HS-27A (cell line): ENCODE measurements around the gene KLF16.

Experiments used
- DNase-seq: peaks from one replicate; pipeline ENCODE4 v3.0.0-alpha.2; 2012; ENCODE audit warnings: low read depth, missing footprints

KLF16 gene

DNA sequence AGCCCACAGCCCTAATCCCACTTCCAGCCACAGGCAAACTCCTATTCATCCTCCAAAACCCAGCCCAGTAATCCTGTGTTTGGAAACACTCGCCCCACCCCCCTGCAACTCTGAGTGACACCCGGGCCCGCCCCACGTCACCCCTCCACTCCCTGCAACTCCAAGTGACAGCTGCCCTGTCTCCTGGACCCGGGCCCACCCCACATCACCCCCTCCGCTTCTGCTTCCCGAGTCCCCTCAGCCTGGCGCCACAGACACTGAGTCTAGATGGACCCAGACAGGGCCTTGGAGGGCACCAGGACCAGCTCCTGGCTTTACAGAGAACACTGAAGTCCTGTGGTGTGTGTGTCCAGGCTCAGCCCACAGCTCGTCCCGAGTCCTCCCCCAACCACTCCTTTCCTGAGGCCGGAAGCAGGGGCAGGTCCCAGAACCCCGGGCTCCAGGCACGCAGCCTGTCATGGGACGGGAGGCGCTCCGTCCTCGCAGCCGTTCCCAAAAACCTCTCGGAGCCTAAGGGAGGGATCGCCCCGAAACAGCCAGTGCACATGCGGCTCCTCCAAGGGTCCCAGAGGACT lies 22.8 kb downstream of the KLF16 start:
- no peak for DNase-seq

GRCh38 chr19:1839658-1840540 lies 23.5 kb downstream of the KLF16 start:
- no peak for DNase-seq

- no peak for DNase-seq
Measured at GRCh38 chr19:1837625-1838105, 25.7 kb downstream of the KLF16 start.

- no peak for DNase-seq
Measured at GRCh38 chr19:1837222-1837565, 26.2 kb downstream of the KLF16 start.

DNA sequence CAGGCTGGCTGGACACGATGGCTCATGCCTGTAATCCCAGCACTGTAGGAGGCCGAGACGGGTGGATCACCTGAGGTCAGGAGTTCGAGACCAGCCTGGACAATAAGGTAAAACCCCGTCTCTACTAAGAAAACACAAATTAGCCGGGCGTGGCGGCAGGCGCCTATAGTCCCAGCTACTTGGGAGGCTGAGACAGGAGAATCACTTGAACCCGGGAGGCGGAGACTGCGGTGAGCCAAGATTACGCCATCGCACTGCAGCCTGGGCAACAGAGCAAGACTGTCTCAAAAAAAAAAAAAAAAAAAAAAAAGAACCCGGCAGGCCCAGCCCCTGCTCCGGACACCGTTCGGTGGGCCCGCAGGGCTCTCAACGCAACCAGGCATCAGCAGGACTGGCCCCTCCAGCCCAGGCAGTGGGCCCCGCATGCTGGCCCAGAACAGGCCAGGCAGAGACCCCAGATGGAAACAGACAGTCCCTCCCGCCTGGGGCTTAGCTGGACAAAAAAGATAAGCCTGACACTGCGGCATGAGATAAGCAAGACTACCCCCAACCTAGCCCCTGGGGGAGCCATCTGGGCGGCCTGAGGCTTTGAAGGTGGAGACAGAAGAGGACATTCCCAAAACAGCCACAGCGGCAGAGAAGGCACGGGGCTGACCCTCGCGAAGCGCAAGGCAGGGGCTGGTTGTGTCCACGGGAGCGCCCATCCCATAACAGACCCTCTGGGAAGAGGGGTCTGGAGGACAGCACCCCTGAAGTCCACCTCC lies 26.7 kb downstream of the KLF16 start:
- no peak for DNase-seq

GRCh38 chr19:1833540-1833939 lies 29.8 kb downstream of the KLF16 start:
- DNase-seq, result no peak

GRCh38 chr19:1832046-1832663 lies 31.2 kb downstream of the KLF16 start:
- no peak for DNase-seq

GRCh38 chr19:1830978-1831377 lies 32.4 kb downstream of the KLF16 start:
- no peak for DNase-seq

GRCh38 chr19:1830568-1830967 lies 32.8 kb downstream of the KLF16 start:
- no peak for DNase-seq

GRCh38 chr19:1829958-1830357 lies 33.4 kb downstream of the KLF16 start:
- DNase-seq, result no peak

DNA sequence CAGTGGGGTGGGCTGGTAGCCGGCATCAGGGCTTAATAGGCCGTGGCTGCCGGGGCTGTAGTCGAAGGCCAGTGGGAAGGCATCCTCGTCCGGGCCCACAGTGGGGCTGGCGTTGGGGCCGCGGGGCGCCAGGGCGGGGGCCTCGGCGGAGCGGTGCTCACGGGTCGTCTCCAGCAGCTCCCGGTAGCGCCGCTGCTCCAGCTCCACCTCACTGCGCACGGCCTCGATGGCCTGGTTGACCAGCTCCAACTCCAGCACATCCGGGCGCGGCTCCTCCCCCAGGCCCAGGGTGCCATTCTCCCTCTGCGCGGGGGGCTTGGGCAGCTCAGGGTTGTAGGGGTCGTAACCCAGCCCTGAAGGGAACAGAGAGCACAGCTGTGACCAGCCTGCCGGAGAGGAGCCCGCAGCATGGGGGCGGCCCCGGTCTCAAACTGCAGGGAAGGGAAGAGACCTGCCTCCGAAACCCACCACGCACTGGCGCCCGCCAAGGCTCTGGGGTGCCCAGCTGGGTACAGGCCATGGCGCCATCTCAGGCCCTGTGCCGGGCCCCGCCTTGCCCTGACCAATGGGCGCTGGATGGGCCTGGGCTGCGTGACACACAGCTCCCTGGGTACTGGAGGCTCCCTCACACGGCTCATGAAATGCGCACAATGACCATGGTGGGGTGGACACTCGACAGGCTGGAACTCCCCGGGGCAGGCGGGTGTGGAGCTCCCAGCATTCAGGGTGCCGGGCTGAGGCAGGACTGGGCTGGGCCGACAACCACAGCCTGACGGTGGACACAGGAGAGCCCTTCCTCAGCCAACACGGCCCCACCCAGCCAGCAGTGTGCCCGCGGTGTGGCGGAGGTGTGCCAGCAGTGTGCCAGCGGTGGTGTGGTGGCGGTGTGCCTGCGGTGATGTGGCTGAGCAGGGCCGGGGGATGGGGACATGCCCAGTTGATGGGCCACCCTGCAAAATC lies 34.8 kb downstream of the KLF16 start:
- no peak for DNase-seq

DNA sequence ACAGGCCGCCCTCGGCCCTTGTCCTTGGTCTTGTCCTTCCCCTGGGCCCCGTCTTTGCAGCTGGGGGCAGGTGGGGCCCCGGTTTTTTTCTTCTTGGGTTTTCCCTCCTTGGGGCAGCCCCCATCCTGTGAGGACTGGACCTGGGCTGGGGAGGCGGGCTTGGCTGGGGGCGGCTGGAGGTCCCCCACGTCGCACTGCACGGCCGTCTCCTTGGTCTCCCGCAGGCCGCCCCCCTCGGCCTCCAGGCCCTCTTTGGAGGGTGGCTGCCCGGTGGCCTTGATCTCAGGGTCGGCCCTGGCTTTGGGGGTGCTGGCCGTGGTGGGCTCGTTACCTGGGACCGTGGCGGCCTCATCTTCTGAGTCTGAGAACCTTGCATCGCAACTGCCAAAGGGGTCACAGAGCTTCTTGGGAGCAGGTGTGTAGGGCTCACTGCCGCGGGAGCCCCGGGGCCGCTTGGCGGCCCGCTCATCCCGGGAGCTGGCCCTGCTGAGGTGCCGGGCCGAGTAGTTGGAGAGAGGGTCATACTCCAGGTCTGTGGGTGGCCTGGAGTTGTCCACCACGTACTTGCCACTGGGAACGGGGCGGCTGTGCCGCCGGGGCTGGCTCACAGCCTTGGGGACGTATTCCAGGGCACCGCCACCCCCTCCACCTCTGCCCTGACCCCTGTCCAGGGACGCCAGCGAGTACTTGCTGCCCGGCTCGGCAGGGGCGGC lies 35.7 kb downstream of the KLF16 start:
- no peak for DNase-seq

DNA sequence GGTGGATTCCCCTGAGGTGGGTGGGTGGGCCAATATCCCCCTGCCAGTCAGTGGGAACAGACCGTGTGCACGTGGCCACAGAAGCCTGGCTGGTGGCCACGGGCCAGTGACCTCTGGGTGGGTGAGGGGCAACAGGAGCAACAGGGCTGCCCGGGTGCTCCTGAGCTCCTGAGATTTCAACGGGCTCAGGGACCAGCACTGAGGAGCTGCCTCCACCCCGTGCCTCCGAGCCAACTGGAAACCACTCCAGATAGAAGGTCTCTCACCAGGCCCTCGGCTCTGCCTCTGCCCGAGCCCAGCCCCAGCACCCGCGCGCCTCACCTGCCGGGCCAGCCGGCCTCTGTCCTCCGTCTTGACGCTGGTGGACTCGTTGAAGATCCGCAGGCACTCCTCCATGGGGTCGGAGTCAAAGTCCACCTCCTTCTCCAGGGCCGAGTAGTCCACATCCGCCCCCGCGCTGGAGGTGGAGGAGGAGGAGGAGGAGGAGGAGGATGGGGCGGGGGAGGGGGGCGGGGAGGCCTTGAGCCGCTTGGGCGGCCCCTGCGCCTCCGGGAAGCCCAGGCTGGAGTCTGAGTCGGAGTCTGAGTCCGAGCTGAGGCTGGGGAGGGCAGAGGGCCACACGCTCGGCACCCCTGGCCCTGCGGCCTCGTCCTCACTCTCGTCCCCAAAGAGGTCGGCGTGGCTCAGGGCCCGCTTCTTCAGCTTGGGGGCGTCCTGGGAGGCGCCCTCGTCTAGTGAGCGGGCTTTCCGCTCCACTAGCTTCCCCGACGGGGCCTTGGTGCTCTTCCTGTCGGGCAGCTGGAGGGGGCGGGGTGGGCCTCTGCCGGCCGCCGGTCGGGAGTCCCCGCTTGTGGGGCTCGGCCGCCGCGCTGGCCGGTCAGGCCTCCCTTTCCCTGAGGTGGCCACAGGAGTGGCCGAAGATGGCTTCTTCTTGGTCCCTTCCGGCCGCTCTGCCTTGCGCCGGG lies 36.5 kb downstream of the KLF16 start:
- no peak for DNase-seq

- no peak for DNase-seq
Measured at GRCh38 chr19:1825909-1826556, 37.3 kb downstream of the KLF16 start.

DNA sequence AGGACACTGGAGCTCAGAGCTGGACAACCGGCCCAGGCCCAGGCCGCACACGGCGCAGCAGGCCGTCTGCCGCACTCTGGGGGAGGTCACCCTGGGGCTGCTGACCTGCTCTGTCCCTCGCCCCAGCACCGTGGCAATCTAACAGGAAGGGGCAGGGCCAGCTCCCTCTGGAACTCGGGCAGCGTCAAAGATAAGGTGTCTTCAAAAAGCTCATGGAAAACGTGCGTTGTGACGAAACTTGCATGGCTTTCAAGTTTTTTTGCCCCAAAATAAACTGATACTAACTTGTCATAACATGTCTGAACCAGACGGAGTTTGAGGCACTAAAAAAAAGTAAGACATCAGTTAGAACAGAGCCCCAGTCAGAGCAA lies 39.1 kb downstream of the KLF16 start:
- no peak for DNase-seq

DNA sequence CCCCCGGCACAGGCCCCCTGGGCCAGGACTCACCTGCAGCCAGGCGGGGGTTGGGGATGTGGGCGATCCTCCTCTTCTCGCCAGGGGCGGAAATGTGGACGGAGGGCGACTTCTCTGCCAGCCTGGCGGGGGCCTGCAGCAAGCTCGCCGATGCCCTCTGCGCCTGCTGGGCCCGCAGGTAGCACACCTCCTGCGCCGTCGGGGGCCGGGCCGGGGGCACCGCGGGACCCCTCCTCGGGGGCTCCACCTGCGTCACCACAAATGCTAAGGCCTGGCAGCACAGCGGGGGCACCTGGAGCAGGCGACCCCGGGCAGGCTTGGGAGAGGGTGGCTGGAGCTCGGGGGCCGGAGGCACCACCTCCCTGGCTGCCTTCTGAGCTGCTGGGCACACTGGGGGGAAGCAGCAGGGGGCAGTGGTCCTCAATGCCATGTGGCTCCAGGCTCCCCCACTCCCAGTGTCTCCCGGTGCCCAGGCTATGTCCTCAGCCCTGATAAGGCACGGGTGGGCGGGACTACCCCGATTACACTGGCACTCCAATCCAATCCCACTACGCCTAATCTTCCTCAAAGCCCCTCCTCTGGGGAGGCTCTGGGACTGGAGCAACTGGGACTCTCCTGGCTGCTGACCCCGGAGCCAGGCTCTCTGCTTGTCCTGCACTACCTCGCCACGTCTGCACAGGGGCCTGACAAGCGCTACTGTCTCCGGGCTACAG lies 39.7 kb downstream of the KLF16 start:
- DNase-seq, result no peak

DNA sequence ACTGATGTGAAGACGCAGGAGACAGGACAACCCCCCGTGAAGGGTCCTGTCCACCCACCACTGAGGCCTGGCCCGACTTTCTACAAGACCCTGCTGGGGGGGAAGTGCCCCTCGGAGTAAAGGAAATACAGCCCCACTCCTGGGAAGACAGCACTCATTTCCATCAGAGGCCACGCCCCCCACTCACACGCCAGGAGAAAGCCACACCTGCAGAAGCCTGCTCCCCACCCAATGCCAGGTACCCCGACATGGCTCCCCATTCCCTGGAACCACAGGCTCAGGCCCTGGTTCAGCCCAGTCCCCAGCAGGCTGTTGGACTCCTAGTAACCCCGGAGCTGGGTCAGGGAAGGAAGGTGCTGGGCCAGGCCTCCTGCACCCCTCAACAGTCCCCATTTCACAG lies 40.4 kb downstream of the KLF16 start:
- no peak for DNase-seq

DNA sequence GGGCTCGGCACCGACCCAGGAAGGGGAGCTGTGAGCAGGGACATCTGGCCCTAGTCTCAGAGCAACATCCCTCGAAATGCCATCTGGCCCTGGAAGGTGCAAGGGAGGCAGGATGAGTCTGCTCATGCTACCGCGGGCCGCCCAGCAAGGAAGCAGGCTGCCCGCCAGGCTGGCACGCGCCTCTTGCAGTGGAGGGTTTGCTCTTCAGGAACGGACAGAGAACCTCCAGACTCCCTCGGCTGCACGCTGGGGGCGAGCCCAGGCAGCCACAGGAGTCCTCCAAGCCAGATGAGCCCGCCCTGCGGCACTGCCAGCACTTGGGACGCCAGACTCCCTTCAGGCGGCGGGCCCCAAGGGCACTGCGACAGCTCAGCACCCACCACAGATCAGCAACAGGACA lies 41.2 kb downstream of the KLF16 start:
- DNase-seq, result no peak
